Mesothelial cell of epicardium (in vitro differentiated cells): Measurements from ENCODE around the gene MACO1. TPM values are rescaled to one million over a fixed set of nuclear protein-coding genes. Genes with fewer than 3 reads are reported as not detected.

Experiments
- DNase-seq, 2 experiments: peaks; one replicate each; pipeline ENCODE4 v3.0.0; 2021; ENCODE audit warnings: low spot score in 2 of 2; ENCODE audit not compliant: unreplicated experiment in 2 of 2
- H3K27ac Mint-ChIP-seq: 2 replicates; pipeline ENCODE4 v1.8.0; 2021; ENCODE audit warnings: mixed read lengths
- H3K27me3 Mint-ChIP-seq: 2 replicates; pipeline ENCODE4 v1.8.0; 2021; ENCODE audit warnings: low read depth, mixed read lengths
- H3K36me3 Mint-ChIP-seq: 2 replicates; pipeline ENCODE4 v1.8.0; 2021; ENCODE audit warnings: mixed read lengths
- H3K4me1 Mint-ChIP-seq: 2 replicates; pipeline ENCODE4 v1.8.0; 2021; ENCODE audit warnings: mixed read lengths
- H3K4me3 Mint-ChIP-seq: 2 replicates; pipeline ENCODE4 v1.8.0; 2021; ENCODE audit warnings: mild to moderate bottlenecking, moderate library complexity, mixed read lengths
- H3K9me3 Mint-ChIP-seq: 2 replicates; pipeline ENCODE4 v1.8.0; 2021; ENCODE audit warnings: mixed read lengths
- CTCF ChIP-seq: fragments of 200-600 bp; sonication (generic); IDR thresholded peaks from one replicate; pipeline ENCODE4 v1.5.0; 2021; ENCODE audit warnings: antibody characterized with exemption; ENCODE audit not compliant: unreplicated experiment
- total RNA-seq: library from RNA; stranded (reverse); gene quantifications from 3 replicates; pipeline ENCODE4 v1.2.1, GENCODE V29; 2021

Gene MACO1
- total RNA-seq, 1 donor from 2014 or later: 26.9 TPM

GRCh38 chr1:25533775-25534409, 103.2 kb downstream of the MACO1 start:
- DNase-seq: no peak
- H3K36me3 Mint-ChIP-seq: no peaks in the 10 kb centered on the region
- peaks cover 2% of the 10 kb centered on the region for H3K27me3 Mint-ChIP-seq
- no peak overlapping the region for H3K27ac Mint-ChIP-seq
- no peak overlapping the region for H3K4me3 Mint-ChIP-seq
- no peak for TF ChIP-seq CTCF
- peaks cover 4% of the 10 kb centered on the region for H3K4me1 Mint-ChIP-seq
- H3K9me3 Mint-ChIP-seq: no peaks in the 10 kb centered on the region

- peaks cover 4% of the 10 kb centered on the region for H3K4me1 Mint-ChIP-seq
- no peak for TF ChIP-seq CTCF
- H3K27ac Mint-ChIP-seq: no peak overlapping the region
- no peaks in the 10 kb centered on the region for H3K36me3 Mint-ChIP-seq
- DNase-seq: no peak
- peaks cover 2% of the 10 kb centered on the region for H3K27me3 Mint-ChIP-seq
- H3K9me3 Mint-ChIP-seq: no peaks in the 10 kb centered on the region
- H3K4me3 Mint-ChIP-seq: no peak overlapping the region
Measured at GRCh38 chr1:25534410-25534788, 103.7 kb downstream of the MACO1 start.

GRCh38 chr1:25536124-25536523, 105.4 kb downstream of the MACO1 start:
- peaks cover 2% of the 10 kb centered on the region for H3K27me3 Mint-ChIP-seq
- no peaks in the 10 kb centered on the region for H3K36me3 Mint-ChIP-seq
- no peaks in the 10 kb centered on the region for H3K9me3 Mint-ChIP-seq
- H3K27ac Mint-ChIP-seq: no peak overlapping the region
- H3K4me3 Mint-ChIP-seq: no peak overlapping the region
- no peak for DNase-seq
- no peak for TF ChIP-seq CTCF
- peaks cover 4% of the 10 kb centered on the region for H3K4me1 Mint-ChIP-seq

- no peaks in the 10 kb centered on the region for H3K36me3 Mint-ChIP-seq
- H3K4me3 Mint-ChIP-seq: no peak overlapping the region
- peaks cover 4% of the 10 kb centered on the region for H3K4me1 Mint-ChIP-seq
- no peak for DNase-seq
- no peak overlapping the region for H3K27ac Mint-ChIP-seq
- H3K27me3 Mint-ChIP-seq: peaks cover 2% of the 10 kb centered on the region
- TF ChIP-seq CTCF: no peak
- H3K9me3 Mint-ChIP-seq: no peaks in the 10 kb centered on the region
Measured at GRCh38 chr1:25537153-25537831, 106.6 kb downstream of the MACO1 start.

- peaks cover 2% of the 10 kb centered on the region for H3K27me3 Mint-ChIP-seq
- peaks cover 4% of the 10 kb centered on the region for H3K4me1 Mint-ChIP-seq
- no peak for DNase-seq
- TF ChIP-seq CTCF: no peak
- H3K36me3 Mint-ChIP-seq: no peaks in the 10 kb centered on the region
- H3K9me3 Mint-ChIP-seq: no peaks in the 10 kb centered on the region
- H3K4me3 Mint-ChIP-seq: no peak overlapping the region
- no peak overlapping the region for H3K27ac Mint-ChIP-seq
Measured at GRCh38 chr1:25538191-25538767, 107.6 kb downstream of the MACO1 start.
